ENCODE data around the gene FBXL22.
"Not testable (repeated sequence)": the region's sequence is repeated elsewhere in the genome, so short reads cannot be mapped to it uniquely, and the experiment has no call there.

Gene FBXL22

GRCh38 chr15:63612300-63612699 is 15.1 kb downstream of the FBXL22 start:
- ChIA-PET CTCF (interaction anchor here (0.6 kb wide), 2 partner anchors 155 to 542 kb away, joined by 3 read pairs; no protein-coding TSS in a partner anchor), POLR2A (ENCODE audit: low non-redundant PET) (interaction anchor here (0.6 kb wide), 1 partner anchor 590 kb away, joined by 10 read pairs; no protein-coding TSS in a partner anchor)
- TF ChIP-seq CTCF (conservative IDR thresholded peaks at IDR 0.05; ENCODE audit: low read depth): no peak
- no peak for DNase-seq (ENCODE audit: low spot score)
- H3K27ac ChIP-seq: no peak overlapping the region

- ChIA-PET CTCF (no interaction called here), POLR2A (ENCODE audit: low non-redundant PET) (no interaction called here)
- peak; percentile 72 for DNase-seq (ENCODE audit: low spot score)
- TF ChIP-seq CTCF (conservative IDR thresholded peaks at IDR 0.05; ENCODE audit: low read depth): no peak
- H3K27ac ChIP-seq: no peak overlapping the region
Observed at GRCh38 chr15:63615935-63616334, 18.7 kb downstream of the FBXL22 start.

GRCh38 chr15:63617147-63617546 is 20.0 kb downstream of the FBXL22 start:
- H3K27ac ChIP-seq; DNase-seq (ENCODE audit: low spot score); POLR2A ChIA-PET (ENCODE audit: low non-redundant PET); CTCF ChIA-PET: not testable (repeated sequence)

GRCh38 chr15:63617627-63618026 is 20.4 kb downstream of the FBXL22 start:
- H3K27ac ChIP-seq; DNase-seq (ENCODE audit: low spot score); CTCF ChIA-PET; POLR2A ChIA-PET (ENCODE audit: low non-redundant PET): not testable (repeated sequence)

- POLR2A ChIA-PET (ENCODE audit: low non-redundant PET); DNase-seq (ENCODE audit: low spot score); H3K27ac ChIP-seq; CTCF ChIA-PET: not testable (repeated sequence)
Observed at GRCh38 chr15:63620760-63621159, 23.6 kb downstream of the FBXL22 start.

- no peak overlapping the region for H3K27ac ChIP-seq
- no peak for TF ChIP-seq CTCF (conservative IDR thresholded peaks at IDR 0.05; ENCODE audit: low read depth)
- ChIA-PET CTCF (interaction anchor here (1.1 kb wide), 1 partner anchor 19 kb away, joined by 4 read pairs; no protein-coding TSS in a partner anchor), POLR2A (ENCODE audit: low non-redundant PET) (no interaction called here)
- DNase-seq (ENCODE audit: low spot score): no peak
Observed at GRCh38 chr15:63623232-63623969, 26.2 kb downstream of the FBXL22 start.

- no peak for TF ChIP-seq CTCF (conservative IDR thresholded peaks at IDR 0.05; ENCODE audit: low read depth)
- no peak for DNase-seq (ENCODE audit: low spot score)
- ChIA-PET POLR2A (ENCODE audit: low non-redundant PET) (no interaction called here), CTCF (interaction anchor here (0.6 to 0.7 kb wide), 2 partner anchors 10 to 413 kb away, joined by 3 read pairs; no protein-coding TSS in a partner anchor)
- H3K27ac ChIP-seq: no peak overlapping the region
Observed at GRCh38 chr15:63626955-63627354, 29.8 kb downstream of the FBXL22 start.

- POLR2A ChIA-PET (ENCODE audit: low non-redundant PET): no interaction called here
- no peak for DNase-seq (ENCODE audit: low spot score)
- CTCF ChIA-PET: interaction anchor here (0.6 to 1.3 kb wide), 5 partner anchors 18 to 1181 kb away, joined by 3 to 10 read pairs (median 4); no protein-coding TSS in a partner anchor
- H3K27ac ChIP-seq: no peak overlapping the region
- no peak for TF ChIP-seq CTCF (conservative IDR thresholded peaks at IDR 0.05; ENCODE audit: low read depth)
Observed at GRCh38 chr15:63628123-63628822, 31.1 kb downstream of the FBXL22 start.

All from RWPE1 (cell line).